HepG2 (cell line): Measurements from ENCODE around the gene LY6G5B. TPM values are rescaled to one million over a fixed set of nuclear protein-coding genes. Genes with fewer than 3 reads are reported as not detected.

Experiments
- ATAC-seq: fragments of 200-7000 bp; cut with Tn5 transposase; 3 replicates; pipeline ENCODE4 v1.9.1; 2020; ENCODE audit warnings: mild to moderate bottlenecking, moderate library complexity
- BruUV-seq: library from RNA; stranded (reverse); fragments of 400-500 nt; replicated peaks from 2 replicates; lab custom pipeline; 2021; lab: Mats Ljungman, UMichigan
- CTCF ChIA-PET: fragments of 300-600 bp; formaldehyde crosslinking; extraction: SDS; loops from one replicate; lab custom pipeline; 2021; ENCODE audit warnings: low total read pairs, inconsistent platforms, low intra/inter-chr PET ratio; lab: Yijun Ruan, JAX
- POLR2A ChIA-PET: fragments of 350-600 bp; sonication (Branson Sonifier 250); formaldehyde crosslinking; loops from one replicate; lab custom pipeline; 2020; ENCODE audit warnings: antibody characterized with exemption, inconsistent platforms; lab: Yijun Ruan, JAX
- DNase-seq: peaks from one replicate; pipeline ENCODE4 v3.0.0-alpha.2; 2015; ENCODE audit warnings: low spot score
- FAIRE-seq: peaks from 3 replicates; lab custom pipeline; 2011; peaks lifted over from hg19 to GRCh38; lab: Jason Lieb, UNC
- H2AFZ ChIP-seq: one replicate; pipeline ENCODE4 v1.6.1; 2011; ENCODE audit warnings: low read length, inconsistent platforms
- H3K27ac ChIP-seq: fragments of 300-600 bp; 3 replicates; pipeline ENCODE4 v1.8.0; 2011; ENCODE audit warnings: mixed run types, mild to moderate bottlenecking, mixed read lengths, low read length, inconsistent platforms; ENCODE audit not compliant: insufficient read depth; ENCODE audit errors: extremely low read length
- H3K27me3 ChIP-seq, 2 experiments: fragments of 200-600 bp in 1 of 2; 2 replicates in 1 of 2; 3 replicates in 1 of 2; pipeline versions ENCODE4 v1.6.0 to v1.8.0; 2011; ENCODE audit warnings: low read length in 2 of 2, mild to moderate bottlenecking in 2 of 2, moderate library complexity in 2 of 2, inconsistent platforms in 1 of 2; ENCODE audit not compliant: insufficient read depth in 2 of 2, control insufficient read depth in 1 of 2
- H3K36me3 ChIP-seq, 2 experiments: fragments of 200-600 bp in 1 of 2; replicated peaks in 1 of 2; 2 replicates in 1 of 2; 3 replicates in 1 of 2; pipeline versions ENCODE4 v1.5.1 to v1.8.0; 2011; ENCODE audit warnings: low read length in 2 of 2, inconsistent platforms in 1 of 2; ENCODE audit not compliant: insufficient read depth in 2 of 2, control insufficient read depth in 1 of 2
- H3K4me1 ChIP-seq: 2 replicates; pipeline ENCODE4 v1.5.1; 2012; ENCODE audit warnings: low read length, inconsistent platforms; ENCODE audit not compliant: insufficient read depth
- H3K4me2 ChIP-seq: 2 replicates; pipeline ENCODE4 v1.6.0; 2011; ENCODE audit warnings: low read depth, low read length, inconsistent platforms
- H3K4me3 ChIP-seq, 3 experiments: fragments of 200-600 bp in 1 of 3; sonication (generic), shearing (Covaris generic) in 1 of 3; replicated peaks in 1 of 3; 2 replicates each; pipeline ENCODE4 v1.5.1; 2011 to 2016; ENCODE audit warnings: low read length in 3 of 3, inconsistent platforms in 2 of 3, low read depth in 2 of 3, mild to moderate bottlenecking in 2 of 3, control low read depth in 1 of 3, mixed read lengths in 1 of 3; ENCODE audit not compliant: insufficient read depth in 1 of 3
- H3K79me2 ChIP-seq: one replicate; pipeline ENCODE4 v1.6.1; 2011; ENCODE audit warnings: low read length, inconsistent platforms; ENCODE audit not compliant: insufficient read depth
- H3K9ac ChIP-seq: 2 replicates; pipeline ENCODE4 v1.6.0; 2011; ENCODE audit warnings: mild to moderate bottlenecking, low read depth, low read length, inconsistent platforms; ENCODE audit not compliant: insufficient read depth
- H3K9me3 ChIP-seq: 2 replicates; pipeline ENCODE4 v1.5.1; 2012; ENCODE audit warnings: mild to moderate bottlenecking, low read length
- H4K20me1 ChIP-seq: 2 replicates; pipeline ENCODE4 v1.6.0; 2011; ENCODE audit warnings: inconsistent platforms, mild to moderate bottlenecking, low read length, moderate library complexity; ENCODE audit not compliant: insufficient read depth
- CEBPZ ChIP-seq: IDR thresholded peaks from 2 replicates; pipeline ENCODE4 v1.6.1; 2012; ENCODE audit warnings: low read length, improper control_type of control experiment
- ETV5 ChIP-seq: IDR thresholded peaks from 2 replicates; pipeline ENCODE4 v1.6.1; 2018; ENCODE audit warnings: missing biosample characterization, missing genetic modification reagents, inconsistent platforms, borderline replicate concordance
- MED8 ChIP-seq: sonication (generic); formaldehyde crosslinking; IDR thresholded peaks from 2 replicates; pipeline ENCODE4 v1.8.1; 2023; ENCODE audit warnings: mild to moderate bottlenecking, missing genetic modification reagents; ENCODE audit not compliant: insufficient replicate concordance
- SMAD9 ChIP-seq: sonication (generic); formaldehyde crosslinking; IDR thresholded peaks from 2 replicates; pipeline ENCODE4 v1.5.1; 2020; ENCODE audit warnings: mild to moderate bottlenecking, missing genetic modification reagents
- TGIF2 ChIP-seq: IDR thresholded peaks from 2 replicates; pipeline ENCODE4 v1.6.1; 2016; ENCODE audit warnings: control low read depth, missing compliant biosample characterization
- U2AF2 ChIP-seq: fragments of 200-400 bp; formaldehyde crosslinking; IDR thresholded peaks from 2 replicates; pipeline ENCODE4 v1.6.1; 2017; ENCODE audit warnings: low read depth, mild to moderate bottlenecking, low read length
- ZFP37 ChIP-seq: sonication (generic); formaldehyde crosslinking; IDR thresholded peaks from 2 replicates; pipeline ENCODE4 v1.4.0; 2020; ENCODE audit warnings: missing genetic modification reagents, borderline replicate concordance
- ZNF484 ChIP-seq: sonication (generic); formaldehyde crosslinking; IDR thresholded peaks from 2 replicates; pipeline ENCODE4 v1.5.1; 2020; ENCODE audit warnings: mild to moderate bottlenecking, low read depth, missing genetic modification reagents, borderline replicate concordance
- ZNF740 ChIP-seq: sonication (generic); formaldehyde crosslinking; IDR thresholded peaks from 2 replicates; pipeline ENCODE4 v1.4.0; 2020; ENCODE audit warnings: missing genetic modification reagents
- ZNF766 ChIP-seq: sonication (generic); formaldehyde crosslinking; IDR thresholded peaks from 2 replicates; pipeline ENCODE4 v1.5.0; 2020; ENCODE audit warnings: missing genetic modification reagents, borderline replicate concordance
- WGBS: methylation state at CpG from one replicate; pipeline ENCODE4 v1.1.6; 2017; ENCODE audit warnings: low lambda C conversion rate; 5-methylcytosine and 5-hydroxymethylcytosine counted together
- in situ Hi-C: cut with HindIII; loops from 2 replicates; pipeline ENCODE4 v1.10.0; 2017; ENCODE audit warnings: low pct_unique_long_range_greater_than_20kb; ENCODE audit not compliant: extremely low pct_ligation_motif_present
- intact Hi-C: fragments of 100-400 bp; cut with micrococcal nuclease; formaldehyde crosslinking; loops from one replicate; pipeline ENCODE4 v1.10.0; 2022; ENCODE audit not compliant: unreplicated experiment
- polyA plus RNA-seq, 8 experiments: library from polyadenylated mRNA; depleted of rRNA in 3 of 8; stranded (reverse) in 7 of 8; unstranded in 1 of 8; fragments of >200 nt; fragmentation: Illumina TruSeq in 4 of 8; extraction: Trizol in 4 of 8; gene quantifications; 2 replicates each; pipeline versions ENCODE4 v1.2.1 to v1.2.3, GENCODE V29; 2011 to 2016; ENCODE audit warnings: low read depth in 4 of 8, missing spikeins in 1 of 8, mixed read lengths in 1 of 8; ENCODE audit not compliant: insufficient read depth in 1 of 8
- total RNA-seq, 5 experiments: library from RNA; depleted of rRNA; stranded (reverse); fragments of >200 nt; fragmentation: Illumina TruSeq; extraction: Trizol; gene quantifications; 2 replicates each; pipeline ENCODE4 v1.2.3, GENCODE V29; 2016; ENCODE audit warnings: low read depth in 1 of 5

Gene LY6G5B
- total and polyA plus RNA-seq, 2 of the 13 experiments (the other 11 are each of a cell fraction or from before 2014, with no cell fraction given): 7.8 to 15.7 TPM

- Histone ChIP-seq H3K4me3 (no peak overlapping the region), H4K20me1 (no peaks in the 10 kb centered on the region), H3K9ac (no peak overlapping the region), H3K4me1 (peaks cover 12% of the 10 kb centered on the region; the same call in 1 of the 2 replicates), H3K79me2 (no peaks in the 10 kb centered on the region), H3K4me2 (no peak overlapping the region), H3K27ac (no peak overlapping the region), H3K9me3 (no peaks in the 10 kb centered on the region), H3K36me3 (peaks cover 48 to 80% of the 10 kb centered on the region in 2 experiments), H2AFZ (no peak overlapping the region), H3K27me3 (no peaks in the 10 kb centered on the region)
- in situ Hi-C loops (no loop called here), intact Hi-C loops (no loop called here)
- ChIA-PET POLR2A (interaction anchor here (4.9 kb wide), 1 partner anchor 9 kb away, joined by 22 read pairs; the partner anchor contains the start of gene ABHD16A), CTCF (no interaction called here)
- no peak for TF ChIP-seq U2AF2
- no peak for TF ChIP-seq ZNF740 (CRISPR knock-in tag)
- TF ChIP-seq MED8 (CRISPR knock-in tag): no peak
- TF ChIP-seq ETV5: no peak
- no peak for TF ChIP-seq ZNF484 (CRISPR knock-in tag)
- no peak for TF ChIP-seq ZNF766 (CRISPR knock-in tag)
- no peak for TF ChIP-seq SMAD9
- no peak for TF ChIP-seq CEBPZ
- TF ChIP-seq ZFP37: no peak
- TF ChIP-seq TGIF2: no peak
- DNase-seq (no peak), FAIRE-seq (no peak), ATAC-seq (no peak)
- BruUV-seq: no TSS peak
- WGBS: 95% methylated on average over 6 of the region's 6 CpGs
These were observed 23.8 kb downstream of the LY6G5B start for GRCh38 chr6:31693535-31693934.
